Measurements from ENCODE around the gene RYR1.
"Not testable (repeated sequence)": the region's sequence is repeated elsewhere in the genome, so short reads cannot be mapped to it uniquely, and the experiment has no call there.

RYR1 gene

GRCh38 chr19:38544569-38545315 is 111.3 kb downstream of the RYR1 start:
- peak; percentile 59 for DNase-seq

DNA sequence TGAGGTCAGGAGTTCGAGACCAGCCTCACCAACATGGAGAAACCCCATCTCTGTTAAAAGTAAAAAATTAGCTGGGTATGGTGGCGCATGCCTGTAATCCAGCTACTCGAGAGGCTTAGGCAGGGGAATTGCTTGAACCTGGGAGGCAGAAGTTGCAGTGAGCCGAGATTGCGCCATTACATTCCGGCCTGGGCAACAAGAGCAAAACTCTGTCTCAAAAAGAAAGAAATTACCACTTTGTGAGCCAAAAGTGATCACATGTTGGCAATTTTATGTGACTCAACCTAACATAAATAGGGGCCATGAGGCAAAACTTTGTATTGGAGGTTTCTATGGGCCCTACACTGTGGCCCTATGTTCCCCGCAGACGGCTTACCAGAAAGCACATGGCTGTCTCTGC is 112.1 kb downstream of the RYR1 start:
- no peak for DNase-seq

DNA sequence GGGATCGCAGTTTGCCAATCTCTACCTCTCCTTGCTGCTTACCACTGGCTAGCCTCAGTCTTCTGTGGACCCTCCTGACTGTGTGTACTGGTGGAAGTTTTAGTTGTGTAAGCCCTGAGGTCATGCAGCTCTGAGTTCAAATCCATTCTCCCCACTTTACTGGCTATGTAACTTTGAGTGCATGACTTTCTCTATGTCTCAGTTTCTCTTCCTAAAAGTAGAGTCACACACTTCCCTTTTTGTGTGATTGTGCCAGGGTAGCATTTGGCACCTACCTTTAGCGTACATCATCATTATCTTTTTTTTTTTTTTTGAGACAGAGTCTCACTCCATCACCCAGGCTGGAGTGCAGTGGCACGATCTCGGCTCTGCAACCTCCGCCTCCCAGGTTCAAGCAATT is 113.9 kb downstream of the RYR1 start:
- DNase-seq, result no peak

DNA sequence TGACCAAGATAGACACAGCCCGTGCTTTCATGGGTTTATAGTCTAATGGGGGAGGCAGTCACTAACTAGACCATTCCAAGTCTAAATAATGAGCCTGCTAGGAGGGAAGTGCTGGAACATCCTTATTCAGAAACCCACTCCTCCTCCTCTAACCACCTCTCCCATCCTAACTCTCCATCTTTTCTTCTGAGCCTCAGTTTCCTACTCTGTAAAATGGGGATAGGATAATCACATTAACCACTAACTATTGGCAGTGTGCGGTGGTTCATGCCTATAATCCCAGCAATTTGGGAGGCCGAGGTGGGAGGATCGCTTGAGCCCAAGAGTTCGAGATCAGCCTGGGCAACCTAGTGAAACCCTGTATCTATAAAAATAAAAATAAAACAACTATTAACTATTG is 115.6 kb downstream of the RYR1 start:
- DNase-seq, result no peak

- DNase-seq, result no peak
These were observed 116.5 kb downstream of the RYR1 start for GRCh38 chr19:38549942-38550341.

DNA sequence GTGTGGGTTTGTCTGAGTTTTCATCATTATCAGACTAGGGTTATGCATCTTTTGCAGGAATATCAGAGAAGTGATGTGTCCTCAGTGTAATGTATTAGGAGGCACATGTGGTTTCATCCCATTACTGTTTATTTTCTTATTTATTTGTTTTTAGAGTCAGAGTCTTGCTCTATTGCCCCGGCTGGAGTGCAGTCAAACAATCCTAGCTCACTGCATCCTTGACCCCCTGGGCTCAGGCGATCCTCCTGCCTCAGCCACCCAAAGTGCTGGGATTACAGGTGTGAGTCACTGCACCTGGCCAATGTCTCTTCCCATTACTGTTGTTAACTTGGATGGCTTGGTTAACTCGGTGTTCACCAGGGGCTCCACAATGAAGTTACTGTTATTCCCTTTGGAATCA is 116.9 kb downstream of the RYR1 start:
- no peak for DNase-seq

- DNase-seq, result no peak
These were observed 117.9 kb downstream of the RYR1 start for GRCh38 chr19:38551450-38551813.

DNA sequence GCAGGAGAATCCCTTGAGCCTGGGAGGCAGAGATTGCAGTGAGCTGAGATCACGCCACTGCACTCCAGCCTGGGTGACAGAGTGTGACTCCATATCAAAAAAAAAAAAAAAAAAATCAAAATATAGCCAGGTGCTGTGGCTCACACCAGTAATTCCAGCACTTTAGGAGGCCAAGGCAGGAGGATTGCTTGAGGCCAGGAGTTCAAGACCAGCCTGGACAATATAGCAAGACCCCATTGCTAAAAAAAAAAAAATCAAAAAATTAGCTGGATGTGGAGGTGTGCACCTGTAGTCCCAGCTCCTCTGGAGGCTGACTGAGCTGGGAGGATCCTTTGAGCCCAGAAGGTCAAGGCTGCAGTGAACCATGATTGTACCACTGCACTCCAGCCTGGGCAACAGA is 119.7 kb downstream of the RYR1 start:
- DNase-seq, result not testable (repeated sequence)

DNA sequence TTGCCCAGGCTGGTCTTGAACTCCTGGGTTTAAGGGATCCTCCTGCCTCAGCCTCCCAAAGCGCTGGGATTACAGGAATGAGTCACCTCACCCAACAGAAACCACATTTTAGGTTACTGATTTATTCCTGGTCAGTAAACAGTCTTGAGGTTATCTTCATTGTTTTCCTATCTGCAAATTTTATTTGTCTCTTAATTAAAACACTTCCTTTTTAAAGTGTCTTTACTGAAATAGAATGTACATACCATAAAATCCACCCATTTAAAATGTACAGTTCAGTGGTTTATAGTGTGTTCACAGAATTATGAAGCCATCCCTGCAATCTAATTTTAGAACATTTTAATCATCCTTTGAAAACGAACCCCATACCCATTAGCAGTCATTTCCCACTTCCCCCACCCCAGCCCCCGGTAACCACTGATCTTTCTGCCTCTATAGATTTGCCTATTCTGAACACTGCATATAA is 121.2 kb downstream of the RYR1 start:
- no peak for DNase-seq

GRCh38 chr19:38555200-38555599 is 121.7 kb downstream of the RYR1 start:
- no peak for DNase-seq

- peak; percentile 23 for DNase-seq
These were observed 123.2 kb downstream of the RYR1 start for GRCh38 chr19:38556521-38557174.

DNA sequence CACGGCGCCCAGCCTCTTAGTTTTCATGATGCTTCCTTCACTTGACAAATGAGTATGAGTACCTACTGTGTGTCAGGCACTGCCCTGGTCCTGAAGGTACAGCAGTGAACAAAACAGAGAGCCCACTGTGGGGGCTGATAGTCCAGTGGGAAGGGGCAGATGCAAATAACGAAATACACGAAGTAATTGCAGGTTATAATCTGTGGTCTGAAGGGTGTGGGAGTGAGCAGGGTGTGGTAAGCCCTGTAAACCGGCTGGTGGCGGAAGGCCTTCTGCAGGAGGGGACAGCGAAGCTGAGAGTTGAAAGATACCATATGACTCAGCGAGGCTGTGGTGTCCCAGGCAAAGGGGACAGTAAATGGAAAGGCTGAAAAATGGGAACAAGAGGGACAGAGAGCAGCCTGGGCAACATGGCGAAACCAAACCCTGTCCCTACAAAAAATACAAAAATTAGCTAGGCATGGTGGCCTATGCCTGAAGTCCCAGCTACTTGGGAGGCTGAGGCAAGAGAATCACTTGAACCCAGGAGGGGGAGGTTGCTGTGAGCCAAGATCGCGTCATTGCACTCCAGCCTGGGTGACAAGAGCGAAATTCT is 123.8 kb downstream of the RYR1 start:
- no peak for DNase-seq

GRCh38 chr19:38558933-38559332 is 125.4 kb downstream of the RYR1 start:
- not testable (repeated sequence) for DNase-seq

- no peak for DNase-seq
These were observed 126.2 kb downstream of the RYR1 start for GRCh38 chr19:38559428-38560401.

GRCh38 chr19:38561053-38561606 is 127.6 kb downstream of the RYR1 start:
- no peak for DNase-seq

DNA sequence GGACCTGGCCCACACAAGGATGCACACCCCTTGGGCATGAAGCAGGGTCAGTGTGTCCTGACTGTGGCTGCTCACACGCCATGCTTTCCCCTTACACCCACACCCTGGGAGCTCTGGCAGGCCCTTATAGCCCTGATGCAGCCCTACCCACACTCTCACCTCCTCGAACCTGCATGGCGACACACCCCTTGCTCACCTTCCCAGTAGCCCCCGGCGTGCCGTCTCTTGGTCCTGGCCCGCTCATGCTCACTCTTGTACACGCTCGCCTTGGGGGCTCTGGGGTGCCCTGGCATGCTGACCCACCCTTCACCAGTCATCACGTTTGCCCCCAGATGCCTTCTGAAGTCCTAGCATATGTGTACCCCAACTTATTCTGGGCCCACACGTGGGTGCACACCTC is 128.2 kb downstream of the RYR1 start:
- no peak for DNase-seq

GRCh38 chr19:38562096-38562495 is 128.6 kb downstream of the RYR1 start:
- DNase-seq, result no peak

GRCh38 chr19:38563475-38563874 is 130.0 kb downstream of the RYR1 start:
- no peak for DNase-seq

GRCh38 chr19:38564981-38565690 is 131.6 kb downstream of the RYR1 start:
- DNase-seq, result no peak

GRCh38 chr19:38565691-38566105 is 132.2 kb downstream of the RYR1 start:
- DNase-seq, result no peak

- DNase-seq, result no peak
These were observed 136.0 kb downstream of the RYR1 start for GRCh38 chr19:38569368-38569983.

DNA sequence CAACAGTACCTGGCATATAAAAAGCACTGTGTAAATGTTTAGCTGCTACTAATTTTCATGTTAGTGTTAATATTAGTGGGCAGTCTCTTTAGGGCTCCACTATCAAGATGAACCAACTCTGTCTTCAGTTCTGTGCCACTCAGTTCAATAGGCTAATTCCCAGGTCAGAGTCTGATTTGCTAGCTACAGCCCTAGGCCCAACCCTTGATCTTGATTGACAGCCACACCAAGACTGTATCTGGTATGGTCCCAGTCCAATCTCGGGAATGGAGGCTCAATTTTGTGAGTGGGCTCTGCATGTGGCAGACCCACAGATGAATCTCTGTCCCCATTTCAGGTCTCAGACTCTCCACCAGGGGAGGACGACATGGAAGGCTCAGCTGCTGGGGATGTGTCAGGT is 138.2 kb downstream of the RYR1 start:
- no peak for DNase-seq
